KG1 (cell line): ENCODE data around the gene DAB2IP.
"Not testable (repeated sequence)": the region's sequence is repeated elsewhere in the genome, so short reads cannot be mapped to it uniquely, and the experiment has no call there.

Experiments
- DNase-seq: peaks from one replicate; lab custom pipeline; 2025; lab: John Stamatoyannopoulos, UW

DAB2IP gene

GRCh38 chr9:121651295-121652020, at the start of gene DAB2IP:
TSS of gene DAB2IP (plus strand) at chr9:121651634. CDS start at chr9:121651776, 142 bp downstream.
- DNase-seq = no peak

- DNase-seq = no peak
These were observed 48.4 kb upstream of the DAB2IP start for GRCh38 chr9:121603028-121603427.

DNA sequence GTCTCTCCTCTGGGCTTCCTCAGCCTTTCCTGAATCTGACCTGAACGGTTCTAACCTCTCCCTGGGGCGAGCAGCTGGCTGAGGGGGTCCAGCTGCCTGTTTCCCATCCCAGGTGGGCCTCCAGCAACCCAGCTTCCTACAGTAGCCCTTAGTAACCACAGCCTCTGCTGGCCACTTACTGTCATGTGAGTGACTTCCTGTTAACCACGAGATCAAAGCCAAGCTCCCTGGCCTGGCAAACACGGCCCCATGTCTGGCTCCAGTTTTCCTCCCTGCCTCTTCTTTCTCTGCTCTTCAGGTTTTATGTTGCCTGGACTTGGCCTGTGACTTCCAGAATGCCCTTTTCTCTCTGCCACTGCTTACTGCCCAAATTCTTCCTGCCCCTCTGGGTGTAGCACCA, 47.2 kb upstream of the DAB2IP start:
- DNase-seq = no peak

- DNase-seq = no peak
These were observed 46.8 kb upstream of the DAB2IP start for GRCh38 chr9:121604654-121605053.

- no peak for DNase-seq
These were observed 43.8 kb upstream of the DAB2IP start for GRCh38 chr9:121607434-121608167.

- DNase-seq = no peak
These were observed 43.1 kb upstream of the DAB2IP start for GRCh38 chr9:121608168-121608853.

GRCh38 chr9:121609822-121610637, 41.4 kb upstream of the DAB2IP start:
- DNase-seq = no peak

DNA sequence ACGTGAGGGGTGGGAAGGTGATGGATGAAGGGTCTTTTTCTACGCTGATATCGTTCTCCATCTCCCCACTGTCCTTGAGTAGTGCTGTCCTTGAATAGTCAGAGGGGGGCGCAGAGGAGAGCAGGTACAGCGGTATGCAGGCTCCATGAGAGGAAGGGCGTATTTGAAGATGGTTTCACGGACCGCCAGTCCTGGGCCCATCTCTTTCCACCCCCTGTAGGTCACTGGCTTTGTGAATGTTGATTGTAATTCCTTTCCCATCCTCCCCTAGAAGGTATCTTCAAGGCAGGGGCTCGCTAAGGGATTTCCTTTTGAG, 40.8 kb upstream of the DAB2IP start:
- DNase-seq = no peak

GRCh38 chr9:121612511-121612998, 38.9 kb upstream of the DAB2IP start:
- no peak for DNase-seq

- DNase-seq = no peak
These were observed 38.3 kb upstream of the DAB2IP start for GRCh38 chr9:121613009-121613752.

GRCh38 chr9:121616123-121616755, 35.2 kb upstream of the DAB2IP start:
- no peak for DNase-seq

DNA sequence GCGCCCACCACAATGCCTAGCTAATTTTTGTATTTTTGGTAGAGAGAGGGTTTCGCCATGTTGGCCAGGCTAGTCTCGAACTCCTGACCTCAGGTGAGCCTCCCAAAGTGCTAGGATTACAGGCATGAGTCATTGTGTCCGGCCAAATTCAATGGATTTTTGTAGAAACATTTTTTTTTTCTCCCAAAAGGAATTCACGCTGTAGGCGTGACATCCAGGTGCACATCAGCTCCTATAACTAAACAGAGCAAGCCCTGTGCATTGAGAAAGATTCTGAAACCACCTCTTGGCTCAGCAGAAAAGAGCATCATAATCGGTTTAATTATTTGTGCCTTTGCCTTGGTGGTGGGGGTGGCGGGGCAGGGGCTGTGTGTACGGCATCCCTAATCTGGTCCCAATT, 32.9 kb upstream of the DAB2IP start:
- no peak for DNase-seq

DNA sequence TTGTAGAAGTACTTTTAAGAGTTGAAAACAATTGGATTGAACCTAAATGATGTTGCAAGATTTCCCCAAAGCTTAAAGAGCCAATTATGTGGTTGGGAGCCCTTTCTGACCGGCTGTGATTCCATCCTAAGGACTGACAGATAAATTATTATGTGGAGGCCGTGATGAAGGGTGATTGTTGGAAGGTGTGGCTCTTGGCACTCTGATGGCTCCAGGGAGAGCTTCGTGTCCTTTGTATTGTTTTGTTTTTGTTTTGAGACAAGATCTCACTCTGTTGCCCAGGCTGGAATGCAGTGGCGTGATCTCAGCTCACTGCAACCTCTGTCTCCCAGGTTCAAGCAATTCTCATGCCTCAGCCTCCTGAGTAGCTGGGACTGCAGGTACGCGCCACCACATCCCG, 32.5 kb upstream of the DAB2IP start:
- not testable (repeated sequence) for DNase-seq

GRCh38 chr9:121619545-121620324, 31.7 kb upstream of the DAB2IP start:
- DNase-seq = no peak

- DNase-seq = no peak
These were observed 31.1 kb upstream of the DAB2IP start for GRCh38 chr9:121620325-121620673.

- DNase-seq = no peak
These were observed 30.5 kb upstream of the DAB2IP start for GRCh38 chr9:121620777-121621449.

DNA sequence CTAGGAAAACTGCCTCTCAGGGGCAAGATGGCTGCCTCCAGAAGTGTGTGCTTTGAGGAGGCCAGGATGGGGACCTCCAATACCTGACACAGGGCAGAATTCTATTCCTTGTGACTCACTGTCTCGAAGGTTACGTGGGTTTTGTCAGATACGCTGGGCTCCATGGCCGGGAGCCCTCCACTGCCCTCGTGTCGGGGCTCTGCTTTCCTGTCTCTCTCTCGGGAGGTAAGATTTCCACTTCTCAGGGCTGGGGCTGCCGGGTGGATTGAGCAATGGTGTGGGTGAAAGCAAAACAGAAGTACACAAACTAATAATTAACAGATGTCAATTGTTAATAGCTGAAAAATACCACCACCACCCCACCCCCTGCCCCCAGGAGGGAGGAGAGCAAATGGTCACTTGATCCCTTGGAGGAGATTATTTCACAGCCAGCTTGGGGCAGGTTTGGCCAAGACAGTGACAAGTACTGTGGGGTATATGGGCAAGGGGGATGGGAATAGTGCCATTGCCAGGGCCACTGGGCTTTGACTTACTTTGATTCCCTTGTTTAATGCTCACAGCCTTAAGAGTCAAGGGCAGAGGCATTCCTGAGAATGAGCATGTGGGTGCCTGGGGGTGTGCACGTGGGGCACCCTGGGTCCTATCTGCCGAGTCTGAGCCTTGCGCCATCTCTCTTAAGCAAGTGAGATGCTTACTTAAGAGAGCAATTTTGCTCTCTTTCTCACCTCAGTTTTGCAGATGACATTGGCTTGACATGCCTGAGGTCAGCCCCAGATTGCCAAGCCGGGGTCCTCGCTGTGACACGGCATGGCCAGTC, 28.8 kb upstream of the DAB2IP start:
- no peak for DNase-seq

GRCh38 chr9:121623430-121623829, 28.0 kb upstream of the DAB2IP start:
- not testable (repeated sequence) for DNase-seq

GRCh38 chr9:121625590-121625989, 25.8 kb upstream of the DAB2IP start:
- no peak for DNase-seq
